HG03175 (cell line): ENCODE data around the gene ITGBL1.

ENCODE experiments used
- ATAC-seq: cut with Tn5 transposase; IDR thresholded peaks from one replicate; pipeline ENCODE4 v1.9.1; 2021; ENCODE audit warnings: mild to moderate bottlenecking, moderate library complexity; ENCODE audit not compliant: unreplicated experiment

Gene ITGBL1

GRCh38 chr13:101452519-101453485 lies at the start of gene ITGBL1:
TSS of gene ITGBL1 (plus strand) at chr13:101452675. CDS start at chr13:101452834, 159 bp downstream.
- no peak for ATAC-seq

GRCh38 chr13:101406791-101407190 lies 45.7 kb upstream of the ITGBL1 start:
- no peak for ATAC-seq

- no peak for ATAC-seq
Measured at GRCh38 chr13:101408154-101408553, 44.3 kb upstream of the ITGBL1 start.

- ATAC-seq: no peak
Measured at GRCh38 chr13:101408992-101409656, 43.4 kb upstream of the ITGBL1 start.

- ATAC-seq: no peak
Measured at GRCh38 chr13:101412076-101412475, 40.4 kb upstream of the ITGBL1 start.

- ATAC-seq: peak; percentile 48
Measured at GRCh38 chr13:101415358-101416174, 36.9 kb upstream of the ITGBL1 start.

GRCh38 chr13:101416181-101417042 lies 36.1 kb upstream of the ITGBL1 start, which contains the start of gene NALCN:
TSS of gene NALCN (minus strand) at chr13:101416508. CDS start at chr13:101399126, 17,382 bp downstream.
- no peak for ATAC-seq

GRCh38 chr13:101417043-101417406 lies 35.5 kb upstream of the ITGBL1 start:
- no peak for ATAC-seq

- ATAC-seq: no peak
Measured at GRCh38 chr13:101417501-101417900, 35.0 kb upstream of the ITGBL1 start.

GRCh38 chr13:101423872-101424271 lies 28.6 kb upstream of the ITGBL1 start:
- no peak for ATAC-seq

GRCh38 chr13:101424381-101425155 lies 27.9 kb upstream of the ITGBL1 start:
- no peak for ATAC-seq

- no peak for ATAC-seq
Measured at GRCh38 chr13:101425156-101425471, 27.4 kb upstream of the ITGBL1 start.

- ATAC-seq: no peak
Measured at GRCh38 chr13:101425623-101426022, 26.9 kb upstream of the ITGBL1 start.

GRCh38 chr13:101429733-101430132 lies 22.7 kb upstream of the ITGBL1 start:
- ATAC-seq: no peak

- no peak for ATAC-seq
Measured at GRCh38 chr13:101433895-101434294, 18.6 kb upstream of the ITGBL1 start.

GRCh38 chr13:101434486-101434885 lies 18.0 kb upstream of the ITGBL1 start:
- no peak for ATAC-seq

- ATAC-seq: no peak
Measured at GRCh38 chr13:101447852-101448251, 4.6 kb upstream of the ITGBL1 start.

- no peak for ATAC-seq
Measured at GRCh38 chr13:101449790-101450748, 2.4 kb upstream of the ITGBL1 start.
